WTC11 (cell line): ENCODE data around the gene TSPAN9. TPM values are rescaled to one million over a fixed set of nuclear protein-coding genes. Genes with fewer than 3 reads are reported as not detected.

ENCODE experiments used
- ATAC-seq: fragments of 200-7000 bp; cut with Tn5 transposase; 2 replicates; pipeline ENCODE4 v1.10.0; 2021; ENCODE audit warnings: mild to moderate bottlenecking, moderate library complexity
- CTCF ChIA-PET: fragments of 300-600 bp; sonication (Branson Sonifier 250); formaldehyde crosslinking; loops from one replicate; lab custom pipeline; 2021; ENCODE audit warnings: antibody characterized with exemption; lab: Charles Lee
- POLR2A ChIA-PET: fragments of 350-600 bp; sonication (Branson Sonifier 250); formaldehyde crosslinking; loops from one replicate; lab custom pipeline; 2021; ENCODE audit warnings: antibody characterized with exemption; lab: Charles Lee
- DNase-seq: peaks from one replicate; pipeline ENCODE4 v3.0.0; 2021; ENCODE audit warnings: low spot score
- H3K27ac Mint-ChIP-seq: 2 replicates; pipeline ENCODE4 v1.8.0; 2021; ENCODE audit warnings: mixed read lengths
- H3K27me3 Mint-ChIP-seq: 2 replicates; pipeline ENCODE4 v1.8.0; 2021; ENCODE audit warnings: low read depth, mild to moderate bottlenecking, moderate library complexity, mixed read lengths
- H3K36me3 Mint-ChIP-seq: 2 replicates; pipeline ENCODE4 v1.8.0; 2021; ENCODE audit warnings: mixed read lengths
- H3K4me1 Mint-ChIP-seq: 2 replicates; pipeline ENCODE4 v1.8.0; 2022; ENCODE audit warnings: mixed read lengths
- H3K4me3 Mint-ChIP-seq: 2 replicates; pipeline ENCODE4 v1.8.0; 2021; ENCODE audit warnings: mild to moderate bottlenecking, moderate library complexity, mixed read lengths
- H3K9me3 Mint-ChIP-seq: 2 replicates; pipeline ENCODE4 v1.8.0; 2021; ENCODE audit warnings: mixed read lengths
- ATF1 ChIP-seq: sonication (generic); formaldehyde crosslinking; IDR thresholded peaks from 2 replicates; pipeline ENCODE4 v1.8.1; 2023; ENCODE audit warnings: mild to moderate bottlenecking, moderate library complexity, missing genetic modification reagents
- GRHL2 ChIP-seq: fragments of 250-450 bp; sonication (Bioruptor Pico); IDR thresholded peaks from 2 replicates; pipeline ENCODE4 v1.8.0; 2022; ENCODE audit warnings: mild to moderate bottlenecking, moderate library complexity; ENCODE audit not compliant: insufficient replicate concordance, severe bottlenecking
- HMGA2 ChIP-seq: fragments of 250-450 bp; sonication (Bioruptor Pico); IDR thresholded peaks from 2 replicates; pipeline ENCODE4 v1.4.0; 2021; ENCODE audit warnings: mild to moderate bottlenecking, moderate library complexity
- NR3C1 ChIP-seq: sonication (generic); formaldehyde crosslinking; conservative IDR thresholded peaks from 2 replicates; pipeline ENCODE4 v1.8.1; 2023; ENCODE audit warnings: low read depth, mild to moderate bottlenecking, missing genetic modification reagents
- OVOL2 ChIP-seq: fragments of 250-450 bp; sonication (Bioruptor Pico); IDR thresholded peaks from 2 replicates; pipeline ENCODE4 v1.9.0; 2021; ENCODE audit warnings: mild to moderate bottlenecking, borderline replicate concordance
- TEAD1 ChIP-seq: sonication (generic); formaldehyde crosslinking; IDR thresholded peaks from 2 replicates; pipeline ENCODE4 v1.8.0; 2022; ENCODE audit warnings: mild to moderate bottlenecking, missing genetic modification reagents
- ZBTB21 ChIP-seq: sonication (generic); formaldehyde crosslinking; IDR thresholded peaks from 2 replicates; pipeline ENCODE4 v1.8.1; 2023; ENCODE audit warnings: mild to moderate bottlenecking, missing genetic modification reagents, borderline replicate concordance
- ZNF219 ChIP-seq: sonication (generic); formaldehyde crosslinking; IDR thresholded peaks from 2 replicates; pipeline ENCODE4 v1.8.0; 2023; ENCODE audit warnings: missing genetic modification reagents, mild to moderate bottlenecking, borderline replicate concordance
- ZNF232 ChIP-seq: sonication (generic); formaldehyde crosslinking; IDR thresholded peaks from 2 replicates; pipeline ENCODE4 v1.8.0; 2022; ENCODE audit warnings: mild to moderate bottlenecking, missing genetic modification reagents
- ZNF671 ChIP-seq: fragments of 250-450 bp; sonication (Bioruptor Pico); IDR thresholded peaks from 2 replicates; pipeline ENCODE4 v1.8.0; 2021; ENCODE audit warnings: mild to moderate bottlenecking
- total RNA-seq: library from RNA; stranded (reverse); gene quantifications from 3 replicates; pipeline ENCODE4 v1.2.3, GENCODE V29; 2021
- TF ChIP-seq, protein P1 (sequence below): sonication (generic); formaldehyde crosslinking; IDR thresholded peaks from 2 replicates; pipeline ENCODE4 v1.8.0; 2022; ENCODE audit warnings: mild to moderate bottlenecking, missing genetic modification reagents
- TF ChIP-seq, protein P2 (sequence below): sonication (generic); formaldehyde crosslinking; IDR thresholded peaks from 2 replicates; pipeline ENCODE4 v1.8.1; 2023; ENCODE audit warnings: mild to moderate bottlenecking, missing genetic modification reagents
- TF ChIP-seq, protein P3 (sequence below): sonication (generic); formaldehyde crosslinking; IDR thresholded peaks from 2 replicates; pipeline ENCODE4 v1.8.0; 2022; ENCODE audit warnings: mild to moderate bottlenecking, missing genetic modification reagents
- TF ChIP-seq, protein P4 (sequence below): sonication (generic); formaldehyde crosslinking; IDR thresholded peaks from 2 replicates; pipeline ENCODE4 v1.8.0; 2022; ENCODE audit warnings: mild to moderate bottlenecking, missing genetic modification reagents
- TF ChIP-seq, protein P5 (sequence below): sonication (generic); formaldehyde crosslinking; IDR thresholded peaks from 2 replicates; pipeline ENCODE4 v1.8.0; 2023; ENCODE audit warnings: missing genetic modification reagents, mild to moderate bottlenecking, borderline replicate concordance
- TF ChIP-seq, protein P6 (sequence below): sonication (generic); formaldehyde crosslinking; IDR thresholded peaks from 2 replicates; pipeline ENCODE4 v1.8.0; 2022; ENCODE audit warnings: missing genetic modification reagents
- TF ChIP-seq, protein P7 (sequence below): sonication (generic); formaldehyde crosslinking; IDR thresholded peaks from 2 replicates; pipeline ENCODE4 v1.8.1; 2023; ENCODE audit warnings: mild to moderate bottlenecking, missing genetic modification reagents, moderate library complexity
- TF ChIP-seq, protein P8 (sequence below): sonication (generic); formaldehyde crosslinking; conservative IDR thresholded peaks from 2 replicates; pipeline ENCODE4 v1.8.1; 2023; ENCODE audit warnings: mild to moderate bottlenecking, low read depth, missing genetic modification reagents, moderate library complexity

Gene TSPAN9
- total RNA-seq, 1 experiment from 2014 or later, result 27.6 TPM

DNA sequence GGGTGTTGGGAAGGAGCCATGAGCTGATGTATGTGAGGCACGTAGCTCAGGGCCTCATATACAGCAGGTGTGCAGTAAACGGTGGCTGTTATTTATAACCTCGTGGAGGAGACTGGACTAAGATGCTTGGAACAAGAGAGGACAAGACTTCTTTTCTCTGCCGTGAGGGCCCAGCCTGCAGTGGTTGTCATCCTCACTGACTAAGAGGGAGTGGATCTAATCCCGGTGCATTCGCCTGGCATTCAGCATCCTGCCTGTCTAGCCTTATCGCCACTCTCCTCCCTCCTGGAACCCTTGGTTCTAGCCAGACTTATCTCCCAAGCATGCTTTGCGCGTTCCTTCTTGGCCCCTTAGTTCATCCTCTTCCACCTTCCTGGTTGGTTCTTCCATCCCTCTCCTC, 3.9 kb downstream of the TSPAN9 start:
- ChIA-PET CTCF (interaction anchor here (0.9 to 1.2 kb wide), 2 partner anchors 40 to 54 kb away, joined by 4 read pairs; no protein-coding TSS in a partner anchor), POLR2A (no interaction called here)
- peaks cover 18% of the 10 kb centered on the region for H3K9me3 Mint-ChIP-seq
- H3K36me3 Mint-ChIP-seq, result peaks cover 10% of the 10 kb centered on the region
- peaks cover 43% of the 10 kb centered on the region for H3K4me1 Mint-ChIP-seq
- H3K27ac Mint-ChIP-seq, result no peak overlapping the region
- no peak for ATAC-seq
- TF ChIP-seq, protein P1, sequence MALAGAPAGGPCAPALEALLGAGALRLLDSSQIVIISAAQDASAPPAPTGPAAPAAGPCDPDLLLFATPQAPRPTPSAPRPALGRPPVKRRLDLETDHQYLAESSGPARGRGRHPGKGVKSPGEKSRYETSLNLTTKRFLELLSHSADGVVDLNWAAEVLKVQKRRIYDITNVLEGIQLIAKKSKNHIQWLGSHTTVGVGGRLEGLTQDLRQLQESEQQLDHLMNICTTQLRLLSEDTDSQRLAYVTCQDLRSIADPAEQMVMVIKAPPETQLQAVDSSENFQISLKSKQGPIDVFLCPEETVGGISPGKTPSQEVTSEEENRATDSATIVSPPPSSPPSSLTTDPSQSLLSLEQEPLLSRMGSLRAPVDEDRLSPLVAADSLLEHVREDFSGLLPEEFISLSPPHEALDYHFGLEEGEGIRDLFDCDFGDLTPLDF (CRISPR knock-in tag), result no peak
- TF ChIP-seq ZBTB21 (CRISPR knock-in tag), result no peak
- TF ChIP-seq, protein P2, sequence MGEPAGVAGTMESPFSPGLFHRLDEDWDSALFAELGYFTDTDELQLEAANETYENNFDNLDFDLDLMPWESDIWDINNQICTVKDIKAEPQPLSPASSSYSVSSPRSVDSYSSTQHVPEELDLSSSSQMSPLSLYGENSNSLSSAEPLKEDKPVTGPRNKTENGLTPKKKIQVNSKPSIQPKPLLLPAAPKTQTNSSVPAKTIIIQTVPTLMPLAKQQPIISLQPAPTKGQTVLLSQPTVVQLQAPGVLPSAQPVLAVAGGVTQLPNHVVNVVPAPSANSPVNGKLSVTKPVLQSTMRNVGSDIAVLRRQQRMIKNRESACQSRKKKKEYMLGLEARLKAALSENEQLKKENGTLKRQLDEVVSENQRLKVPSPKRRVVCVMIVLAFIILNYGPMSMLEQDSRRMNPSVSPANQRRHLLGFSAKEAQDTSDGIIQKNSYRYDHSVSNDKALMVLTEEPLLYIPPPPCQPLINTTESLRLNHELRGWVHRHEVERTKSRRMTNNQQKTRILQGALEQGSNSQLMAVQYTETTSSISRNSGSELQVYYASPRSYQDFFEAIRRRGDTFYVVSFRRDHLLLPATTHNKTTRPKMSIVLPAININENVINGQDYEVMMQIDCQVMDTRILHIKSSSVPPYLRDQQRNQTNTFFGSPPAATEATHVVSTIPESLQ, result no peak
- TF ChIP-seq HMGA2, result no peak
- TF ChIP-seq ZNF671, result no peak
- TF ChIP-seq, protein P3, sequence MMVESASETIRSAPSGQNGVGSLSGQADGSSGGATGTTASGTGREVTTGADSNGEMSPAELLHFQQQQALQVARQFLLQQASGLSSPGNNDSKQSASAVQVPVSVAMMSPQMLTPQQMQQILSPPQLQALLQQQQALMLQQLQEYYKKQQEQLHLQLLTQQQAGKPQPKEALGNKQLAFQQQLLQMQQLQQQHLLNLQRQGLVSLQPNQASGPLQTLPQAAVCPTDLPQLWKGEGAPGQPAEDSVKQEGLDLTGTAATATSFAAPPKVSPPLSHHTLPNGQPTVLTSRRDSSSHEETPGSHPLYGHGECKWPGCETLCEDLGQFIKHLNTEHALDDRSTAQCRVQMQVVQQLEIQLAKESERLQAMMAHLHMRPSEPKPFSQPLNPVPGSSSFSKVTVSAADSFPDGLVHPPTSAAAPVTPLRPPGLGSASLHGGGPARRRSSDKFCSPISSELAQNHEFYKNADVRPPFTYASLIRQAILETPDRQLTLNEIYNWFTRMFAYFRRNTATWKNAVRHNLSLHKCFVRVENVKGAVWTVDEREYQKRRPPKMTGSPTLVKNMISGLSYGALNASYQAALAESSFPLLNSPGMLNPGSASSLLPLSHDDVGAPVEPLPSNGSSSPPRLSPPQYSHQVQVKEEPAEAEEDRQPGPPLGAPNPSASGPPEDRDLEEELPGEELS (CRISPR knock-in tag), result no peak
- no peak for TF ChIP-seq OVOL2 (CRISPR knock-in tag)
- no peak for TF ChIP-seq NR3C1 (CRISPR knock-in tag)
- TF ChIP-seq ZNF232 (CRISPR knock-in tag), result no peak
- no peak for TF ChIP-seq ZNF219 (CRISPR knock-in tag)
- TF ChIP-seq TEAD1 (CRISPR knock-in tag), result no peak
- TF ChIP-seq, protein P4, sequence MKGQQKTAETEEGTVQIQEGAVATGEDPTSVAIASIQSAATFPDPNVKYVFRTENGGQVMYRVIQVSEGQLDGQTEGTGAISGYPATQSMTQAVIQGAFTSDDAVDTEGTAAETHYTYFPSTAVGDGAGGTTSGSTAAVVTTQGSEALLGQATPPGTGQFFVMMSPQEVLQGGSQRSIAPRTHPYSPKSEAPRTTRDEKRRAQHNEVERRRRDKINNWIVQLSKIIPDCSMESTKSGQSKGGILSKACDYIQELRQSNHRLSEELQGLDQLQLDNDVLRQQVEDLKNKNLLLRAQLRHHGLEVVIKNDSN (CRISPR knock-in tag), result no peak
- TF ChIP-seq, protein P5, sequence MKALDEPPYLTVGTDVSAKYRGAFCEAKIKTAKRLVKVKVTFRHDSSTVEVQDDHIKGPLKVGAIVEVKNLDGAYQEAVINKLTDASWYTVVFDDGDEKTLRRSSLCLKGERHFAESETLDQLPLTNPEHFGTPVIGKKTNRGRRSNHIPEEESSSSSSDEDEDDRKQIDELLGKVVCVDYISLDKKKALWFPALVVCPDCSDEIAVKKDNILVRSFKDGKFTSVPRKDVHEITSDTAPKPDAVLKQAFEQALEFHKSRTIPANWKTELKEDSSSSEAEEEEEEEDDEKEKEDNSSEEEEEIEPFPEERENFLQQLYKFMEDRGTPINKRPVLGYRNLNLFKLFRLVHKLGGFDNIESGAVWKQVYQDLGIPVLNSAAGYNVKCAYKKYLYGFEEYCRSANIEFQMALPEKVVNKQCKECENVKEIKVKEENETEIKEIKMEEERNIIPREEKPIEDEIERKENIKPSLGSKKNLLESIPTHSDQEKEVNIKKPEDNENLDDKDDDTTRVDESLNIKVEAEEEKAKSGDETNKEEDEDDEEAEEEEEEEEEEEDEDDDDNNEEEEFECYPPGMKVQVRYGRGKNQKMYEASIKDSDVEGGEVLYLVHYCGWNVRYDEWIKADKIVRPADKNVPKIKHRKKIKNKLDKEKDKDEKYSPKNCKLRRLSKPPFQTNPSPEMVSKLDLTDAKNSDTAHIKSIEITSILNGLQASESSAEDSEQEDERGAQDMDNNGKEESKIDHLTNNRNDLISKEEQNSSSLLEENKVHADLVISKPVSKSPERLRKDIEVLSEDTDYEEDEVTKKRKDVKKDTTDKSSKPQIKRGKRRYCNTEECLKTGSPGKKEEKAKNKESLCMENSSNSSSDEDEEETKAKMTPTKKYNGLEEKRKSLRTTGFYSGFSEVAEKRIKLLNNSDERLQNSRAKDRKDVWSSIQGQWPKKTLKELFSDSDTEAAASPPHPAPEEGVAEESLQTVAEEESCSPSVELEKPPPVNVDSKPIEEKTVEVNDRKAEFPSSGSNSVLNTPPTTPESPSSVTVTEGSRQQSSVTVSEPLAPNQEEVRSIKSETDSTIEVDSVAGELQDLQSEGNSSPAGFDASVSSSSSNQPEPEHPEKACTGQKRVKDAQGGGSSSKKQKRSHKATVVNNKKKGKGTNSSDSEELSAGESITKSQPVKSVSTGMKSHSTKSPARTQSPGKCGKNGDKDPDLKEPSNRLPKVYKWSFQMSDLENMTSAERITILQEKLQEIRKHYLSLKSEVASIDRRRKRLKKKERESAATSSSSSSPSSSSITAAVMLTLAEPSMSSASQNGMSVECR (CRISPR knock-in tag), result no peak
- no peak for TF ChIP-seq GRHL2
- TF ChIP-seq, protein P6, sequence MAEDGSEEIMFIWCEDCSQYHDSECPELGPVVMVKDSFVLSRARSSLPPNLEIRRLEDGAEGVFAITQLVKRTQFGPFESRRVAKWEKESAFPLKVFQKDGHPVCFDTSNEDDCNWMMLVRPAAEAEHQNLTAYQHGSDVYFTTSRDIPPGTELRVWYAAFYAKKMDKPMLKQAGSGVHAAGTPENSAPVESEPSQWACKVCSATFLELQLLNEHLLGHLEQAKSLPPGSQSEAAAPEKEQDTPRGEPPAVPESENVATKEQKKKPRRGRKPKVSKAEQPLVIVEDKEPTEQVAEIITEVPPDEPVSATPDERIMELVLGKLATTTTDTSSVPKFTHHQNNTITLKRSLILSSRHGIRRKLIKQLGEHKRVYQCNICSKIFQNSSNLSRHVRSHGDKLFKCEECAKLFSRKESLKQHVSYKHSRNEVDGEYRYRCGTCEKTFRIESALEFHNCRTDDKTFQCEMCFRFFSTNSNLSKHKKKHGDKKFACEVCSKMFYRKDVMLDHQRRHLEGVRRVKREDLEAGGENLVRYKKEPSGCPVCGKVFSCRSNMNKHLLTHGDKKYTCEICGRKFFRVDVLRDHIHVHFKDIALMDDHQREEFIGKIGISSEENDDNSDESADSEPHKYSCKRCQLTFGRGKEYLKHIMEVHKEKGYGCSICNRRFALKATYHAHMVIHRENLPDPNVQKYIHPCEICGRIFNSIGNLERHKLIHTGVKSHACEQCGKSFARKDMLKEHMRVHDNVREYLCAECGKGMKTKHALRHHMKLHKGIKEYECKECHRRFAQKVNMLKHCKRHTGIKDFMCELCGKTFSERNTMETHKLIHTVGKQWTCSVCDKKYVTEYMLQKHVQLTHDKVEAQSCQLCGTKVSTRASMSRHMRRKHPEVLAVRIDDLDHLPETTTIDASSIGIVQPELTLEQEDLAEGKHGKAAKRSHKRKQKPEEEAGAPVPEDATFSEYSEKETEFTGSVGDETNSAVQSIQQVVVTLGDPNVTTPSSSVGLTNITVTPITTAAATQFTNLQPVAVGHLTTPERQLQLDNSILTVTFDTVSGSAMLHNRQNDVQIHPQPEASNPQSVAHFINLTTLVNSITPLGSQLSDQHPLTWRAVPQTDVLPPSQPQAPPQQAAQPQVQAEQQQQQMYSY (CRISPR knock-in tag), result no peak
- TF ChIP-seq, protein P7, sequence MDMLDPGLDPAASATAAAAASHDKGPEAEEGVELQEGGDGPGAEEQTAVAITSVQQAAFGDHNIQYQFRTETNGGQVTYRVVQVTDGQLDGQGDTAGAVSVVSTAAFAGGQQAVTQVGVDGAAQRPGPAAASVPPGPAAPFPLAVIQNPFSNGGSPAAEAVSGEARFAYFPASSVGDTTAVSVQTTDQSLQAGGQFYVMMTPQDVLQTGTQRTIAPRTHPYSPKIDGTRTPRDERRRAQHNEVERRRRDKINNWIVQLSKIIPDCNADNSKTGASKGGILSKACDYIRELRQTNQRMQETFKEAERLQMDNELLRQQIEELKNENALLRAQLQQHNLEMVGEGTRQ, result no peak
- TF ChIP-seq ATF1, result no peak
- TF ChIP-seq, protein P8, sequence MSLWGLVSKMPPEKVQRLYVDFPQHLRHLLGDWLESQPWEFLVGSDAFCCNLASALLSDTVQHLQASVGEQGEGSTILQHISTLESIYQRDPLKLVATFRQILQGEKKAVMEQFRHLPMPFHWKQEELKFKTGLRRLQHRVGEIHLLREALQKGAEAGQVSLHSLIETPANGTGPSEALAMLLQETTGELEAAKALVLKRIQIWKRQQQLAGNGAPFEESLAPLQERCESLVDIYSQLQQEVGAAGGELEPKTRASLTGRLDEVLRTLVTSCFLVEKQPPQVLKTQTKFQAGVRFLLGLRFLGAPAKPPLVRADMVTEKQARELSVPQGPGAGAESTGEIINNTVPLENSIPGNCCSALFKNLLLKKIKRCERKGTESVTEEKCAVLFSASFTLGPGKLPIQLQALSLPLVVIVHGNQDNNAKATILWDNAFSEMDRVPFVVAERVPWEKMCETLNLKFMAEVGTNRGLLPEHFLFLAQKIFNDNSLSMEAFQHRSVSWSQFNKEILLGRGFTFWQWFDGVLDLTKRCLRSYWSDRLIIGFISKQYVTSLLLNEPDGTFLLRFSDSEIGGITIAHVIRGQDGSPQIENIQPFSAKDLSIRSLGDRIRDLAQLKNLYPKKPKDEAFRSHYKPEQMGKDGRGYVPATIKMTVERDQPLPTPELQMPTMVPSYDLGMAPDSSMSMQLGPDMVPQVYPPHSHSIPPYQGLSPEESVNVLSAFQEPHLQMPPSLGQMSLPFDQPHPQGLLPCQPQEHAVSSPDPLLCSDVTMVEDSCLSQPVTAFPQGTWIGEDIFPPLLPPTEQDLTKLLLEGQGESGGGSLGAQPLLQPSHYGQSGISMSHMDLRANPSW (CRISPR knock-in tag), result no peak
- peaks cover 9% of the 10 kb centered on the region for H3K27me3 Mint-ChIP-seq
- DNase-seq, result no peak
- no peak overlapping the region for H3K4me3 Mint-ChIP-seq
